HepG2 (cell line): ENCODE measurements around the gene MICAL3. TPM values are rescaled to one million over a fixed set of nuclear protein-coding genes. Genes with fewer than 3 reads are reported as not detected.

ENCODE experiments used
- ATAC-seq: fragments of 200-7000 bp; cut with Tn5 transposase; 3 replicates; pipeline ENCODE4 v1.9.1; 2020; ENCODE audit warnings: mild to moderate bottlenecking, moderate library complexity
- BruUV-seq: library from RNA; stranded (reverse); fragments of 400-500 nt; replicated peaks from 2 replicates; lab custom pipeline; 2021; lab: Mats Ljungman, UMichigan
- CTCF ChIA-PET: fragments of 300-600 bp; formaldehyde crosslinking; extraction: SDS; loops from one replicate; lab custom pipeline; 2021; ENCODE audit warnings: low total read pairs, inconsistent platforms, low intra/inter-chr PET ratio; lab: Yijun Ruan, JAX
- POLR2A ChIA-PET: fragments of 350-600 bp; sonication (Branson Sonifier 250); formaldehyde crosslinking; loops from one replicate; lab custom pipeline; 2020; ENCODE audit warnings: antibody characterized with exemption, inconsistent platforms; lab: Yijun Ruan, JAX
- DNase-seq: peaks from one replicate; pipeline ENCODE4 v3.0.0-alpha.2; 2015; ENCODE audit warnings: low spot score
- FAIRE-seq: peaks from 3 replicates; lab custom pipeline; 2011; peaks lifted over from hg19 to GRCh38; lab: Jason Lieb, UNC
- H2AFZ ChIP-seq: one replicate; pipeline ENCODE4 v1.6.1; 2011; ENCODE audit warnings: low read length, inconsistent platforms
- H3K27ac ChIP-seq: fragments of 300-600 bp; 3 replicates; pipeline ENCODE4 v1.8.0; 2011; ENCODE audit warnings: mixed run types, mild to moderate bottlenecking, mixed read lengths, low read length, inconsistent platforms; ENCODE audit not compliant: insufficient read depth; ENCODE audit errors: extremely low read length
- H3K27me3 ChIP-seq, 2 experiments: fragments of 200-600 bp in 1 of 2; 2 replicates in 1 of 2; 3 replicates in 1 of 2; pipeline versions ENCODE4 v1.6.0 to v1.8.0; 2011; ENCODE audit warnings: low read length in 2 of 2, mild to moderate bottlenecking in 2 of 2, moderate library complexity in 2 of 2, inconsistent platforms in 1 of 2; ENCODE audit not compliant: insufficient read depth in 2 of 2, control insufficient read depth in 1 of 2
- H3K36me3 ChIP-seq, 2 experiments: fragments of 200-600 bp in 1 of 2; replicated peaks in 1 of 2; 2 replicates in 1 of 2; 3 replicates in 1 of 2; pipeline versions ENCODE4 v1.5.1 to v1.8.0; 2011; ENCODE audit warnings: low read length in 2 of 2, inconsistent platforms in 1 of 2; ENCODE audit not compliant: insufficient read depth in 2 of 2, control insufficient read depth in 1 of 2
- H3K4me1 ChIP-seq: 2 replicates; pipeline ENCODE4 v1.5.1; 2012; ENCODE audit warnings: low read length, inconsistent platforms; ENCODE audit not compliant: insufficient read depth
- H3K4me2 ChIP-seq: 2 replicates; pipeline ENCODE4 v1.6.0; 2011; ENCODE audit warnings: low read depth, low read length, inconsistent platforms
- H3K4me3 ChIP-seq, 3 experiments: fragments of 200-600 bp in 1 of 3; sonication (generic), shearing (Covaris generic) in 1 of 3; replicated peaks in 1 of 3; 2 replicates each; pipeline ENCODE4 v1.5.1; 2011 to 2016; ENCODE audit warnings: low read length in 3 of 3, inconsistent platforms in 2 of 3, low read depth in 2 of 3, mild to moderate bottlenecking in 2 of 3, control low read depth in 1 of 3, mixed read lengths in 1 of 3; ENCODE audit not compliant: insufficient read depth in 1 of 3
- H3K79me2 ChIP-seq: one replicate; pipeline ENCODE4 v1.6.1; 2011; ENCODE audit warnings: low read length, inconsistent platforms; ENCODE audit not compliant: insufficient read depth
- H3K9ac ChIP-seq: 2 replicates; pipeline ENCODE4 v1.6.0; 2011; ENCODE audit warnings: mild to moderate bottlenecking, low read depth, low read length, inconsistent platforms; ENCODE audit not compliant: insufficient read depth
- H3K9me3 ChIP-seq: 2 replicates; pipeline ENCODE4 v1.5.1; 2012; ENCODE audit warnings: mild to moderate bottlenecking, low read length
- H4K20me1 ChIP-seq: 2 replicates; pipeline ENCODE4 v1.6.0; 2011; ENCODE audit warnings: inconsistent platforms, mild to moderate bottlenecking, low read length, moderate library complexity; ENCODE audit not compliant: insufficient read depth
- NCOR1 ChIP-seq: fragments of 200-600 bp; sonication (generic); IDR thresholded peaks from 2 replicates; pipeline ENCODE4 v1.7.0; 2017; ENCODE audit warnings: antibody characterized with exemption, low read length, borderline replicate concordance
- TOE1 ChIP-seq: sonication (generic); formaldehyde crosslinking; IDR thresholded peaks from 2 replicates; pipeline ENCODE4 v1.4.0; 2020; ENCODE audit warnings: mild to moderate bottlenecking, missing genetic modification reagents
- WGBS: methylation state at CpG from one replicate; pipeline ENCODE4 v1.1.6; 2017; ENCODE audit warnings: low lambda C conversion rate; 5-methylcytosine and 5-hydroxymethylcytosine counted together
- in situ Hi-C: cut with HindIII; loops from 2 replicates; pipeline ENCODE4 v1.10.0; 2017; ENCODE audit warnings: low pct_unique_long_range_greater_than_20kb; ENCODE audit not compliant: extremely low pct_ligation_motif_present
- intact Hi-C: fragments of 100-400 bp; cut with micrococcal nuclease; formaldehyde crosslinking; loops from one replicate; pipeline ENCODE4 v1.10.0; 2022; ENCODE audit not compliant: unreplicated experiment
- polyA plus RNA-seq, 8 experiments: library from polyadenylated mRNA; depleted of rRNA in 3 of 8; stranded (reverse) in 7 of 8; unstranded in 1 of 8; fragments of >200 nt; fragmentation: Illumina TruSeq in 4 of 8; extraction: Trizol in 4 of 8; gene quantifications; 2 replicates each; pipeline versions ENCODE4 v1.2.1 to v1.2.3, GENCODE V29; 2011 to 2016; ENCODE audit warnings: low read depth in 4 of 8, missing spikeins in 1 of 8, mixed read lengths in 1 of 8; ENCODE audit not compliant: insufficient read depth in 1 of 8
- total RNA-seq, 5 experiments: library from RNA; depleted of rRNA; stranded (reverse); fragments of >200 nt; fragmentation: Illumina TruSeq; extraction: Trizol; gene quantifications; 2 replicates each; pipeline ENCODE4 v1.2.3, GENCODE V29; 2016; ENCODE audit warnings: low read depth in 1 of 5
- TF ChIP-seq, protein P1 (sequence below): IDR thresholded peaks from 2 replicates; pipeline ENCODE4 v1.6.1; 2016
- TF ChIP-seq, protein P2 (sequence below): IDR thresholded peaks from 2 replicates; pipeline ENCODE4 v1.6.1; 2012; ENCODE audit warnings: low read depth, low read length, improper control_type of control experiment
- TF ChIP-seq, protein P3 (sequence below): sonication (generic); formaldehyde crosslinking; IDR thresholded peaks from 2 replicates; pipeline ENCODE4 v1.5.0; 2020; ENCODE audit warnings: mild to moderate bottlenecking, missing genetic modification reagents
- TF ChIP-seq, protein P4 (sequence below): sonication (generic); formaldehyde crosslinking; conservative IDR thresholded peaks from 2 replicates; pipeline ENCODE4 v1.8.1; 2023; ENCODE audit warnings: missing genetic modification reagents

The MICAL3 gene
- total and polyA plus RNA-seq, 2 of the 13 experiments (the other 11 are each of a cell fraction or from before 2014, with no cell fraction given), result 5.3 to 12.5 TPM

DNA sequence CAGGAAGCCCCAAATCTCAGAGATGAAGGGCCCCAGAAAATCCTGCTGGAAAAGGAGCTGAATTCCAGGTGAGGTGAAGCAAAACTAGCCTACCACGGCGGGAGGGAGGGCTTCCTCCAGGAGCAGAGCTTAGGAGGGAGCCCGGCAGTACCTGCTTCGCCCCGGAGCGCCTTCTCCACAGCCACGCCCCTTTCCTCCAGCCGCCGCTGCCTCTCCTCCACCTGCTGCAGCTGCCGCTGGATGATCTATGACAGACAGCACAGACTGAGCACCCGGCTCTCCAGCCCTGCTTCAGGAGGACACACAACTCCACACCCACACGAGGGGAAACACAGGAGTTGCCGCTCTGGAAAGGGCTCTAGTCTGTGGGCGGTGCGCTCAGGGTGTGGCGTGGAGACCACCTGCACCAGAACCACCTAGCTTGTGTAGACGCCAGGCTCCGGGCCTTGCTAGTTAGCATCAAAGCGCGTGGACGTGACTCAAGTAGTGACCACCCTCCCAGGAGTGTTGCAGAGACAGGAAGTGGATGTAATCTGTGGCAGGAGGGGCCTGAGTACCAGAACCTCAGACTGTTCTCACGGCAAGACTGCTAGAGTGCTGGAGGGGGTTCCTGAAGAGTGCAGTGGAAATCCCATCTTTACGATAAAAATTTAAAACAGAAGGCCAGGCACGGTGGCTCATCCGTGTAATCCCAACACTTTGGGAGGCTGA, 215.5 kb downstream of the MICAL3 start:
- Histone ChIP-seq H3K4me1 (no peaks in the 10 kb centered on the region), H4K20me1 (no peaks in the 10 kb centered on the region), H3K9ac (no peak overlapping the region), H3K4me2 (no peak overlapping the region), H3K79me2 (no peaks in the 10 kb centered on the region), H2AFZ (no peak overlapping the region), H3K27ac (no peak overlapping the region), H3K4me3 (no peak overlapping the region), H3K27me3 (no peaks in the 10 kb centered on the region), H3K36me3 (peaks cover 9 to 36% of the 10 kb centered on the region in 2 experiments; a peak in 4 of 5 replicates), H3K9me3 (no peaks in the 10 kb centered on the region)
- DNase-seq (no peak), ATAC-seq (no peak), FAIRE-seq (no peak)
- CTCF ChIA-PET, result no interaction called here
- TF ChIP-seq, protein P1, sequence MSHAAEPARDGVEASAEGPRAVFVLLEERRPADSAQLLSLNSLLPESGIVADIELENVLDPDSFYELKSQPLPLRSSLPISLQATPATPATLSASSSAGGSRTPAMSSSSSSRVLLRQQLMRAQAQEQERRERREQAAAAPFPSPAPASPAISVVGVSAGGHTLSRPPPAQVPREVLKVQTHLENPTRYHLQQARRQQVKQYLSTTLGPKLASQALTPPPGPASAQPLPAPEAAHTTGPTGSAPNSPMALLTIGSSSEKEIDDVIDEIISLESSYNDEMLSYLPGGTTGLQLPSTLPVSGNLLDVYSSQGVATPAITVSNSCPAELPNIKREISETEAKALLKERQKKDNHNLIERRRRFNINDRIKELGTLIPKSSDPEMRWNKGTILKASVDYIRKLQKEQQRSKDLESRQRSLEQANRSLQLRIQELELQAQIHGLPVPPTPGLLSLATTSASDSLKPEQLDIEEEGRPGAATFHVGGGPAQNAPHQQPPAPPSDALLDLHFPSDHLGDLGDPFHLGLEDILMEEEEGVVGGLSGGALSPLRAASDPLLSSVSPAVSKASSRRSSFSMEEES (CRISPR knock-in tag), result no peak
- TF ChIP-seq TOE1 (CRISPR knock-in tag) (no peak), NCOR1 (no peak)
- TF ChIP-seq, protein P2, sequence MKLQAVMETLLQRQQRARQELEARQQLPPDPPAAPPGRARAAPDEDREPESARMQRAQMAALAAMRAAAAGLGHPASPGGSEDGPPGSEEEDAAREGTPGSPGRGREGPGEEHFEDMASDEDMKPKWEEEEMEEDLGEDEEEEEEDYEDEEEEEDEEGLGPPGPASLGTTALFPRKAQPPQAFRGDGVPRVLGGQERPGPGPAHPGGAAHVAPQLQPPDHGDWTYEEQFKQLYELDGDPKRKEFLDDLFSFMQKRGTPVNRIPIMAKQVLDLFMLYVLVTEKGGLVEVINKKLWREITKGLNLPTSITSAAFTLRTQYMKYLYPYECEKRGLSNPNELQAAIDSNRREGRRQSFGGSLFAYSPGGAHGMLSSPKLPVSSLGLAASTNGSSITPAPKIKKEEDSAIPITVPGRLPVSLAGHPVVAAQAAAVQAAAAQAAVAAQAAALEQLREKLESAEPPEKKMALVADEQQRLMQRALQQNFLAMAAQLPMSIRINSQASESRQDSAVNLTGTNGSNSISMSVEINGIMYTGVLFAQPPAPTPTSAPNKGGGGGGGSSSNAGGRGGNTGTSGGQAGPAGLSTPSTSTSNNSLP, result no peak
- TF ChIP-seq, protein P3, sequence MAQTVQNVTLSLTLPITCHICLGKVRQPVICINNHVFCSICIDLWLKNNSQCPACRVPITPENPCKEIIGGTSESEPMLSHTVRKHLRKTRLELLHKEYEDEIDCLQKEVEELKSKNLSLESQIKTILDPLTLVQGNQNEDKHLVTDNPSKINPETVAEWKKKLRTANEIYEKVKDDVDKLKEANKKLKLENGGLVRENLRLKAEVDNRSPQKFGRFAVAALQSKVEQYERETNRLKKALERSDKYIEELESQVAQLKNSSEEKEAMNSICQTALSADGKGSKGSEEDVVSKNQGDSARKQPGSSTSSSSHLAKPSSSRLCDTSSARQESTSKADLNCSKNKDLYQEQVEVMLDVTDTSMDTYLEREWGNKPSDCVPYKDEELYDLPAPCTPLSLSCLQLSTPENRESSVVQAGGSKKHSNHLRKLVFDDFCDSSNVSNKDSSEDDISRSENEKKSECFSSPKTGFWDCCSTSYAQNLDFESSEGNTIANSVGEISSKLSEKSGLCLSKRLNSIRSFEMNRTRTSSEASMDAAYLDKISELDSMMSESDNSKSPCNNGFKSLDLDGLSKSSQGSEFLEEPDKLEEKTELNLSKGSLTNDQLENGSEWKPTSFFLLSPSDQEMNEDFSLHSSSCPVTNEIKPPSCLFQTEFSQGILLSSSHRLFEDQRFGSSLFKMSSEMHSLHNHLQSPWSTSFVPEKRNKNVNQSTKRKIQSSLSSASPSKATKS, result no peak
- TF ChIP-seq, protein P4, sequence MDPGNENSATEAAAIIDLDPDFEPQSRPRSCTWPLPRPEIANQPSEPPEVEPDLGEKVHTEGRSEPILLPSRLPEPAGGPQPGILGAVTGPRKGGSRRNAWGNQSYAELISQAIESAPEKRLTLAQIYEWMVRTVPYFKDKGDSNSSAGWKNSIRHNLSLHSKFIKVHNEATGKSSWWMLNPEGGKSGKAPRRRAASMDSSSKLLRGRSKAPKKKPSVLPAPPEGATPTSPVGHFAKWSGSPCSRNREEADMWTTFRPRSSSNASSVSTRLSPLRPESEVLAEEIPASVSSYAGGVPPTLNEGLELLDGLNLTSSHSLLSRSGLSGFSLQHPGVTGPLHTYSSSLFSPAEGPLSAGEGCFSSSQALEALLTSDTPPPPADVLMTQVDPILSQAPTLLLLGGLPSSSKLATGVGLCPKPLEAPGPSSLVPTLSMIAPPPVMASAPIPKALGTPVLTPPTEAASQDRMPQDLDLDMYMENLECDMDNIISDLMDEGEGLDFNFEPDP, result no peak
- POLR2A ChIA-PET, result no interaction called here
- intact Hi-C loops (no loop called here), in situ Hi-C loops (no loop called here)
- 97% methylated on average over 25 of the region's 25 CpGs for WGBS
- BruUV-seq, result no TSS peak
